Right renal pelvis (tissue), 4 donors: ENCODE data around the gene FNIP1. TPM values are rescaled to one million over a fixed set of nuclear protein-coding genes. Genes with fewer than 3 reads are reported as not detected.
"Not testable (repeated sequence)": the region's sequence is repeated elsewhere in the genome, so short reads cannot be mapped to it uniquely, and the experiment has no call there.

ENCODE experiments used
- DNase-seq, 4 donors: peaks; one replicate each; pipeline ENCODE4 v3.0.0-alpha.2; 2013; ENCODE audit warnings: low read depth in 4 of 4, low spot score in 3 of 4, missing footprints in 1 of 4
- polyA plus RNA-seq, 4 donors: library from polyadenylated mRNA; unstranded; fragments of 120-200 nt; gene quantifications; one replicate each; pipeline ENCODE4 v1.2.1, GENCODE V29; 2013; ENCODE audit not compliant: insufficient read length in 4 of 4

The FNIP1 gene
- polyA plus RNA-seq, 4 donors, result 13.2 to 18.1 (median 16.2) TPM

DNA sequence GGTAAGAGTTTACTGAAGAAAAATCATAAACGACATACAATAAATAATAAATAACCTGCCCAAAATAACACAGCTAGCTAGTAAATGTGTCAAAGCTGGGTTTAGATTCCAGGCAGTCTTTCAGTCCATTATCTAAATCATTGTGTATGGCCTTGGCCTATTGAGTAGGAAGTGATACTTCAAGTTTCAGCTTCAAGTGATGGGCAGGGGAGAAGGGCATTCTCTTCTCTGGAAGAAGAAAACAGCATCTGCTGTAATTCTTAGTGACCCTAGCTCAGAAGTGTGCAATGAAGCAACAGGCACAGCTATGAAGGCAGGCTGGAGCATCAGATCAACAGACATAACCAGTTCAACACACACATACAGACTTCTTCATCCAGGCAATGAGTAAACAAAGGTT is 42.5 kb downstream of the FNIP1 start:
- no peak for DNase-seq

- DNase-seq, result no peak
These were observed 45.3 kb downstream of the FNIP1 start for GRCh38 chr5:131751506-131751905.

DNA sequence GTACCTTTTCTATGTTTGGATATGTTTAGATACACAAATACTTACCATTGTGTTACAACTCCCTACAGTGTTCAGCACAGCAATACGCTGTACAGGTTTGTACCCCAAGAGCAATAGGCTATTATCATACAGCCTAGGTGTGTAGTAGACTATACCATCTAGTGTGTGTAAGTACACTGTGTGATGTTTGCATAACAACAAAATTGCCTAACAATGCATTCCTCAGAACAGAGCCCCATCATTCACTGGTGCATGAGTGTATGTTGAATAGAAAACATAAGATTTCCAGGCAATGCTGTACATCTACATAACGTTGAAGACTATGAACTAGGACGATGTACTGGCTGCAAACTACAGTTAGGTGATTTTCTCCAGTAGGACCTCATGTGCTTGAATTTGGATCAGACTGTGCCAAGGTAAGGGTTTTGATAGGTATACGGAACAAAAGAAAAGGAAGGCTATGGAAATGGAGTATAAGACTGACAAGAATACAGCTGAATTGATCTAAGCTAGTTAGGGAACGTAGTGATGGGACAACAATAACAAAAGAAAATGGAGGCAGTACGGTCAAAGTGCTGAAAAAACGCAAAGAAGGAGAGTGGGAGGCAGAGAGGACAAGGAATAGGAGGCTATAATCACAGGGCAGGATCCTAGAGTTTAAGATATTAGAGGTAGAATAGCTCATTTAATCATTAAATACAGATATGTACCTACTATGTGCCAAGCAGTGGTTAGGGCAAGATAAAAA is 46.9 kb downstream of the FNIP1 start:
- no peak for DNase-seq

DNA sequence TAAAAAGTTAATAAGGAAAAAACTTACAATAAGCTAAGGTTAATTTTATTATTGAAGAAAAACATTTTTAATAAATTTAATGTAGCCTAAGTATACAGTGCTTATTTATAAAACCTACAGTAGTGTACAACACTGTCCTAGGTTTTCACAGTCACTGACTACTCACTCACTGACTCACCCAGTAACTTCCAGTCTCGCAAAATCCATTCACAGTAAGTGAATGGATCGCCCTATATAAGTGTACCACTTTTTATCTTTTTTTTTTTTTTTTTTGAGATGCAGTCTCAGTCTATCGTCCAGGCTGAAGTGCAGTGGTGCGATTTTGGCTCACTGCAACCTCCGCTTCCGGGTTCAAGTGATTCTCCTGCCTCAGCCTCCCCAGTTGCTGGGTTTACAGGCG is 47.7 kb downstream of the FNIP1 start:
- DNase-seq, result no peak

GRCh38 chr5:131747180-131748105 is 49.4 kb downstream of the FNIP1 start:
- no peak for DNase-seq

GRCh38 chr5:131746423-131746822 is 50.4 kb downstream of the FNIP1 start:
- no peak for DNase-seq

GRCh38 chr5:131745703-131746102 is 51.1 kb downstream of the FNIP1 start:
- DNase-seq, result no peak

DNA sequence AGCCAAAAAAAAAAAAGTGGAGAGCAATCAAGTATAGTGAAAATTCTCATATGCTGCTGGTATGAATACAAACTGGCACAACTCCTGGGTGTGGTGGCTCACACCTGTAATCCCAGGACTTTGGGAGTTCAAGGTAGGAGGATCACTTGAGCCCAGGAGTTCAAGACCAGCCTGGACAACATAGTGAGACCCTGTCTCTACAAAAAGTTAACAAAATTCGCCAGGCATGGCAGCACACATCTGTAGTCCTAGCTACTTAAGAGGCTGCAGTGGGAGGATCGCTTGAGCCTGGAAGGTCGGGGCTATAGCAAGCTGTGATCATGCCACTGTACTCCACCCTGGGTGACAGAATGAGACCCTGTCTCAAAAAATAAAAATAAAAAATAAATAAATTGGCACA is 51.7 kb downstream of the FNIP1 start:
- no peak for DNase-seq

GRCh38 chr5:131740477-131740876 is 56.3 kb downstream of the FNIP1 start:
- DNase-seq, result no peak

GRCh38 chr5:131735393-131735792 is 61.4 kb downstream of the FNIP1 start:
- DNase-seq, result no peak

DNA sequence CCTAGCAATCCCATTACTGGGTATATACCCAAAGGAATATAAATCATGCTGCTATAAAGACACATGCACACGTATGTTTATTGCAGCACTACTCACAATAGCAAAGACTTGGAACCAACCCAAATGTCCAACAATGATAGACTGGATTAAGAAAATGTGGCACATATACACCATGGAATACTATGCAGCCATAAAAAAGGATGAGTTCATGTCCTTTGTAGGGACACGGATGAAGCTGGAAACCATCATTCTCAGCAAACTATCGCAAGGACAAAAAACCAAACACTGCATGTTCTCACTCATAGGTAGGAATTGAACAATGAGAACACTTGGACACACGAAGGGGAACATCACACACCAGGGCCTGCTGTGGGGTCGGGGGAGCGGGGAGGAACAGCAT is 61.9 kb downstream of the FNIP1 start:
- not testable (repeated sequence) for DNase-seq

GRCh38 chr5:131729292-131729691 is 67.5 kb downstream of the FNIP1 start:
- DNase-seq, result not testable (repeated sequence)

GRCh38 chr5:131724089-131724488 is 72.7 kb downstream of the FNIP1 start:
- not testable (repeated sequence) for DNase-seq

- no peak for DNase-seq
These were observed 76.1 kb downstream of the FNIP1 start for GRCh38 chr5:131720714-131721113.

DNA sequence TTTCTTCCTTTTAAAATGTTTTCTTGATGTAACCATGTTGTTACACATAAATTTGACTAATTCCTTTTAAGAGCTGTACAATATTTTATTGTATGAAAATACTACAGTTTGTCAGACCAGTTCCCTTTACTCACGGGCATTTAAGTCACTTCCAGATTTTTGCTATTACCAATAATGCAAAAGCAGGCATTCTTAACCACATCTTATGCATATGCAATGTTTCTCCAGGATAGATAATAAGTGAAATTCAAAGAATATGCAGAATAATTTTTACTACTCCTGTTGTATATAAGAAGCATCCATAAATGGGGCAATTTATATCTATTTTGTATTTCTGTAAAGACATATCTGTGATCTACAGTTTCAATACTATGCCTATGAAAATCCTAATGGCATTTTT is 77.3 kb downstream of the FNIP1 start:
- DNase-seq, result no peak

DNA sequence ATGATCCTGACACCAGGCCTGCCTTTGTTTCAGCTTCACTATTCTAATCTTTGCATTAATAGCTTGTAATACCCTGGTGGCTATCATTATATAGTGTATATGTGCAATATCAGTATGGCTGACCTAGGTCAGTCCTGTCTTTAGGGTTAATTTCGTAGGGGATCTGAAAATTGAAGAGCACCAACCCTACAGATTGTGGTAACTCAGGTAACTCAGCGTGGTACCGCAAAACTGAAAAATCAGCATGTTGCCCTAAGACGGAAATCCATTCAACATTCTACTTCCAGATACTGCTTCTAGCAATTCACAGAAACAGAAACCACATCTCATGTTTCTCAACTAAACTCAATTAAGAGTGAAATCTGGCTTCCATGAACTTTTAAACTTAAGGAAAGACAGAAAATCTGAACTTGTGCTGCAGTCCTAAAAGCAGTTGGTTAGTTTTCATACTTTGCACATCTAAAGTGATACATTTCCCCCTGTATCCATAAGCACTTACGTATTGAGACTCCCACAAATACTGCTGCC is 78.3 kb downstream of the FNIP1 start:
- DNase-seq, result no peak

DNA sequence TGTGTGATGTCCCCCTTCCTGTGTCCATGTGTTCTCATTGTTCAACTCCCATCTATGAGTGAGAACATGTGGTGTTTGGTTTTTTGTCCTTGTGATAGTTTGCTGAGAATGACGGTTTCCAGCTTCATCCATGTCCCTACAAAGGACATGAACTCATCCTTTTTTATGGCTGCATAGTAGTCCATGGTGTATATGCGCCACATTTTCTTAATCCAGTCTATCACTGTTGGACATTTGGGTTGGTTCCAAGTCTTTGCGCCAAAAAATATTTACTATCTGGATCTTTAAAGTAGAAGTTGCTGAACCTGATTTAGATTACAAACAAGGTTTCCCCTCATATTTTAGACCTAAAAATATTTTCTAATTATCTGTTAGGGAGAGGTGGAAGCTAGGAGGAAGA is 79.7 kb downstream of the FNIP1 start:
- not testable (repeated sequence) for DNase-seq

GRCh38 chr5:131716650-131717049 is 80.2 kb downstream of the FNIP1 start:
- DNase-seq, result no peak

GRCh38 chr5:131710391-131710790 is 86.4 kb downstream of the FNIP1 start:
- no peak for DNase-seq

DNA sequence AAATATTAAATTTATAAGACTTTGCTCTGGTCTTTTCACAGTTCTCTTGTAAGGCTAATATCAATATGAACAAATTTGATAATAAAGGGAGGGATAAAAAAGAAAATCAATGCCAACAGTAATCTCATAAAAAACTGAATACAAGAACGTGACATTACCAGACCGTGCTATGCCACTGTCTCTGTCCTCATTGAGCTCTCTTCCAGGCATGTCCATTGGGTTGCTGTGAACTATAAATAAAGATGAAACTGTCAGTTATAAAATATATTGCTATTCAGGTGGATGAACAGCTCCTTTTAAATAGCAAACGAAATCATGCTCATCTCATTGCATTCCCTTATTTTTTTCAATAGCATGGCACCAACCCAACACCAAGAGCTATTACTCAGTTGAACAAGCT is 87.8 kb downstream of the FNIP1 start:
- no peak for DNase-seq

DNA sequence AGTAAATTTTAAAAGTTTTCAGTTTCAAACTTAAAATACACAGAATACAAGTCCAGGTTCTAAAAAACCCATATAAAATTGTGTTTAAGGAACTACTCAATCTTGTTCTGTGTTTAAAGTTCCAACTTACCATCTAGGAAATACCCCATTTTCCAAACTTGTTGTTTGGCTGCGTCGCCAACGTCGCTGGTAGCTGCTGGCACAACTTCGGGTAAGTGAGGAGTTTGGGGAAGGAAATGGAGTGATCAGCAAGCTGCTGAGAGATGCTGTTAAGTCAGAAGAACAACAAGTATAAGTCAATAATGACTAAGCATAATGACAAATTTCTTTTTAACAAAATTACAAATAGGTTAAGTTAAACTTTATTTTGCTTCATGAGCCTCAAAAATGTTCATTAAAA is 90.5 kb downstream of the FNIP1 start:
- DNase-seq, result no peak

GRCh38 chr5:131694926-131695325 is 101.9 kb downstream of the FNIP1 start:
- no peak for DNase-seq
